ENCODE data around the gene NCAPG2. TPM values are rescaled to one million over a fixed set of nuclear protein-coding genes. Genes with fewer than 3 reads are reported as not detected.

Gene NCAPG2
- total and polyA plus RNA-seq, 2 of the 13 experiments (the other 11 are each of a cell fraction or from before 2014, with no cell fraction given), result 15.1 to 30.7 TPM

DNA sequence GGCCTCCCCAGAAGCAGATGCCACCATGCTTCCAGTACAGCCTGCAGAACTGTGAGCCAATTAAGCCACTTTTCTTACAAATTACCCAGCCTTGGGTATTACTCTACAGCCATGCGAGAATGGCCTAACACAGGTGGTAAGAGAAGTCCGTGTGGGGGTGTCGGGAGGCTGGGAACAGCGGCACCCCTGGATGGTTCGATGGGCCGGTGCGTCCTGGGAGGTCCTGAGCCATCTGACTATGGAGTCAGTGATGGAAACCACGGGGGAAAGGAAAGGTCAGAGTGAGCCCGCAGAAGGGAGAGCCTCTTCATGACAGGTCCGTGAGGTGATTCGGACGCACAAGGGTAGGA, 114.4 kb downstream of the NCAPG2 start (continued):
- no peak for TF ChIP-seq HOXD1 (CRISPR knock-in tag; IDR thresholded peaks at IDR 0.05)

DNA sequence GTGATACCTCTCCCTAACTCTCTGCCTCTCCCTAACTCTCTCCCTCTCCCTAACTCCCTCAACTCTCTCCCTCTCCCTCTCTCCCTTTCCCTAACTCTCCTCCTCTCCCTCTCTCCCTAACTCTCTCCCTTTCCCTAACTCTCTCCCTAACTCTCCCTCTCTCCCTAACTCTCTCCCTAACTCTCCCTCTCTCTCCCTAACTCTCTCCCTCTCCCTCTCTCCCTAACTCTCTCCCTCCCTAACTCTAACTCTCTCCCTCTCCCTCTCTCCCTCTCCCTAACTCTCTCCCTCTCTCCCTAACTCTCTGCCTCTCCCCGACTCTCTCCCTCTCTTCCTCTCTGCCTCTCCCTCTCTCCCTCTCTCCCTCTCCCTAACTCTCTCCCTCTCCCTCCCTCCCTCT, 115.0 kb downstream of the NCAPG2 start:
- peak overlapping the region; percentile 66 for H3K4me2 ChIP-seq (ENCODE audit: low read depth, low read length)
- ATAC-seq (no peak), FAIRE-seq (no peak), DNase-seq (ENCODE audit: low spot score) (no peak)
- H3K27me3 ChIP-seq (ENCODE audit: control insufficient read depth in 1 of 2, insufficient read depth in 2 of 2, low read length in 2 of 2), result no peaks in the 10 kb centered on the region; a peak in 1 of 5 replicates
- no TSS peak for BruUV-seq (replicated peaks)
- H3K27ac ChIP-seq (ENCODE audit: extremely low read length, insufficient read depth, low read length), result peak overlapping the region; percentile 87
- H3K9me3 ChIP-seq (ENCODE audit: low read length), result peaks cover 16% of the 10 kb centered on the region; the same call in 1 of the 2 replicates
- peaks cover 0 to 3% of the 10 kb centered on the region in 2 experiments; a peak in 1 of 5 replicates for H3K36me3 ChIP-seq (replicated peaks in 1 of 2; ENCODE audit: control insufficient read depth in 1 of 2, insufficient read depth in 2 of 2, low read length in 2 of 2)
- CTCF ChIA-PET (ENCODE audit: low intra/inter-chr PET ratio, low total read pairs), result no interaction called here
- no peaks in the 10 kb centered on the region for H4K20me1 ChIP-seq (ENCODE audit: insufficient read depth, low read length)
- TF ChIP-seq PRMT3 (CRISPR knock-in tag; IDR thresholded peaks at IDR 0.05; ENCODE audit: borderline replicate concordance, low read depth) (no peak), PCBP2 (optimal IDR thresholded peaks at IDR 0.05; ENCODE audit: low read depth, low read length, poor library complexity, severe bottlenecking) (peak; percentile 99), ZNF775 (CRISPR knock-in tag; IDR thresholded peaks at IDR 0.05; ENCODE audit: borderline replicate concordance) (peak; percentile 96), JUNB (CRISPR knock-in tag; IDR thresholded peaks at IDR 0.05; ENCODE audit: borderline replicate concordance) (peak; percentile 44; the same call in 1 of the 2 replicates), RBM39 (IDR thresholded peaks at IDR 0.05; ENCODE audit: low read depth, low read length, poor library complexity, severe bottlenecking) (peak; percentile 25), RARA (CRISPR knock-in tag; IDR thresholded peaks at IDR 0.05) (no peak), NCOA2 (CRISPR knock-in tag; IDR thresholded peaks at IDR 0.05) (no peak), FOXA1 (IDR thresholded peaks at IDR 0.05) (peak; percentile 30; the same call in 1 of the 2 replicates), FOXA1 (CRISPR knock-in tag; IDR thresholded peaks at IDR 0.05) (no peak)
- H3K79me2 ChIP-seq (ENCODE audit: insufficient read depth, low read length), result peaks cover 17% of the 10 kb centered on the region
- intact Hi-C loops (cut with micrococcal nuclease; ENCODE audit: unreplicated experiment), result loop anchor here (1.0 to 5.0 kb wide), 4 partner anchors 9 to 115 kb away; partner anchors contain the start of gene NCAPG2
- 28% methylated on average over 1 of the region's 1 CpG for WGBS (ENCODE audit: low lambda C conversion rate)
- H3K9ac ChIP-seq (ENCODE audit: insufficient read depth, low read depth, low read length), result peak overlapping the region; percentile 16; the same call in 1 of the 2 replicates
- H2AFZ ChIP-seq (ENCODE audit: low read length), result no peak overlapping the region
- POLR2A ChIA-PET, result interaction anchor here (2.1 to 4.8 kb wide), 4 partner anchors 9 to 58 kb away, joined by 4 to 29 read pairs (median 16); no protein-coding TSS in a partner anchor
- H3K4me3 ChIP-seq (replicated peaks in 1 of 3; ENCODE audit: insufficient read depth in 1 of 3, low read depth in 2 of 3, low read length in 3 of 3), result no peak overlapping the region; a peak in 1 of 6 replicates
- in situ Hi-C loops (cut with HindIII; ENCODE audit: extremely low pct_ligation_motif_present, low pct_unique_long_range_greater_than_20kb), result loop anchor here (5.0 kb wide), 1 partner anchor 53 kb away; no protein-coding TSS in a partner anchor
- peaks cover 69% of the 10 kb centered on the region for H3K4me1 ChIP-seq (ENCODE audit: insufficient read depth, low read length)

Data from HepG2 (cell line).